Activated gamma-delta T cell treated with Interleukin-2 at 50 U/mL for 16 hours (primary cell): ENCODE data around the gene CD300LB.
"Not testable (repeated sequence)": the region's sequence is repeated elsewhere in the genome, so short reads cannot be mapped to it uniquely, and the experiment has no call there.

ENCODE experiments used
- DNase-seq: peaks from one replicate; pipeline ENCODE4 v3.0.0-alpha.2; 2020

The CD300LB gene

GRCh38 chr17:74488276-74488675, 43.0 kb downstream of the CD300LB start:
- DNase-seq, result not testable (repeated sequence)

GRCh38 chr17:74485841-74486240, 45.4 kb downstream of the CD300LB start:
- DNase-seq, result no peak

GRCh38 chr17:74485022-74485743, 46.1 kb downstream of the CD300LB start:
- DNase-seq, result no peak

GRCh38 chr17:74484066-74484465, 47.2 kb downstream of the CD300LB start:
- DNase-seq, result no peak

- no peak for DNase-seq
Measured at GRCh38 chr17:74481621-74482020, 49.7 kb downstream of the CD300LB start.

GRCh38 chr17:74480290-74480689, 51.0 kb downstream of the CD300LB start:
- DNase-seq, result no peak

- DNase-seq, result no peak
Measured at GRCh38 chr17:74478420-74479100, 52.7 kb downstream of the CD300LB start.

- DNase-seq, result no peak
Measured at GRCh38 chr17:74477411-74477810, 53.9 kb downstream of the CD300LB start.

- no peak for DNase-seq
Measured at GRCh38 chr17:74475189-74475588, 56.1 kb downstream of the CD300LB start.

GRCh38 chr17:74474043-74474792, 57.1 kb downstream of the CD300LB start:
- peak; percentile 69 for DNase-seq

- no peak for DNase-seq
Measured at GRCh38 chr17:74473294-74473693, 58.0 kb downstream of the CD300LB start.

GRCh38 chr17:74472890-74473289, 58.4 kb downstream of the CD300LB start:
- no peak for DNase-seq

- no peak for DNase-seq
Measured at GRCh38 chr17:74471341-74471740, 59.9 kb downstream of the CD300LB start.
